OCI-LY1 (cell line): ENCODE data around the gene GMFB.

Experiments
- H2AFZ ChIP-seq: fragments of 200-600 bp; sonication (generic), shearing (Covaris generic); 2 replicates; pipeline ENCODE4 v1.6.0; 2014; ENCODE audit warnings: antibody characterized with exemption, mild to moderate bottlenecking, low read length
- H3F3A ChIP-seq: fragments of 200-600 bp; sonication (generic), shearing (Covaris generic); 2 replicates; pipeline ENCODE4 v1.6.0; 2014; ENCODE audit warnings: mild to moderate bottlenecking, antibody characterized with exemption, low read length, moderate library complexity; ENCODE audit not compliant: insufficient read depth
- H3K27ac ChIP-seq: fragments of 200-600 bp; sonication (generic); 2 replicates; pipeline ENCODE4 v1.5.1; 2014; ENCODE audit warnings: low read length, mixed run types, mild to moderate bottlenecking, low read depth; ENCODE audit not compliant: poor library complexity, severe bottlenecking
- H3K27me3 ChIP-seq: fragments of 200-600 bp; sonication (generic); 2 replicates; pipeline ENCODE4 v1.6.0; 2014; ENCODE audit warnings: antibody characterized with exemption, mild to moderate bottlenecking, low read length, moderate library complexity; ENCODE audit not compliant: insufficient read depth
- H3K36me3 ChIP-seq: fragments of 200-600 bp; sonication (generic); 2 replicates; pipeline ENCODE4 v1.6.1; 2014; ENCODE audit warnings: mild to moderate bottlenecking, antibody characterized with exemption, low read length, moderate library complexity, mixed read lengths; ENCODE audit not compliant: insufficient read depth
- H3K4me1 ChIP-seq: fragments of 200-600 bp; sonication (generic); 2 replicates; pipeline ENCODE4 v1.5.1; 2014; ENCODE audit warnings: mild to moderate bottlenecking, low read length, moderate library complexity; ENCODE audit not compliant: insufficient read depth, severe bottlenecking
- H3K4me2 ChIP-seq: fragments of 200-600 bp; sonication (generic), shearing (Covaris generic); 2 replicates; pipeline ENCODE4 v1.6.1; 2014; ENCODE audit warnings: low read length
- H3K4me3 ChIP-seq: fragments of 200-600 bp; sonication (generic); 2 replicates; pipeline ENCODE4 v1.5.1; 2014; ENCODE audit warnings: low read length, low read depth, mild to moderate bottlenecking, mixed read lengths; ENCODE audit not compliant: poor library complexity, severe bottlenecking
- H3K79me2 ChIP-seq: fragments of 200-600 bp; shearing (Covaris generic); 2 replicates; pipeline ENCODE4 v1.6.1; 2016; ENCODE audit warnings: mixed run types, low read length, mixed read lengths; ENCODE audit not compliant: insufficient read depth
- H3K9ac ChIP-seq: fragments of 200-600 bp; sonication (generic), shearing (Covaris generic); 2 replicates; pipeline ENCODE4 v1.6.1; 2014; ENCODE audit warnings: mild to moderate bottlenecking, low read length, mixed read lengths
- H3K9me2 ChIP-seq: fragments of 200-600 bp; sonication (generic), shearing (Covaris generic); 2 replicates; pipeline ENCODE4 v1.6.1; 2014; ENCODE audit warnings: low read depth, mild to moderate bottlenecking, low read length, mixed read lengths
- H3K9me3 ChIP-seq: fragments of 200-600 bp; shearing (Covaris generic); 2 replicates; pipeline ENCODE4 v1.6.1; 2014; ENCODE audit warnings: low read length, mixed read lengths
- H4K20me1 ChIP-seq: fragments of 200-600 bp; sonication (generic), shearing (Covaris generic); 2 replicates; pipeline ENCODE4 v1.6.0; 2016; ENCODE audit warnings: mild to moderate bottlenecking, low read length; ENCODE audit not compliant: insufficient read depth
- EZH2 ChIP-seq: fragments of 200-600 bp; sonication (generic), shearing (Covaris generic); IDR thresholded peaks from 2 replicates; pipeline ENCODE4 v1.8.0; 2017; ENCODE audit warnings: borderline replicate concordance, mixed run types, mild to moderate bottlenecking, antibody characterized with exemption, low read length, moderate library complexity, mixed read lengths
- TF ChIP-seq, protein P1 (sequence below): fragments of 200-600 bp; sonication (generic), shearing (Covaris generic); IDR thresholded peaks from 2 replicates; pipeline ENCODE4 v1.5.1; 2017; ENCODE audit warnings: mild to moderate bottlenecking, antibody characterized with exemption, low read length, moderate library complexity, mixed read lengths

GMFB gene

DNA sequence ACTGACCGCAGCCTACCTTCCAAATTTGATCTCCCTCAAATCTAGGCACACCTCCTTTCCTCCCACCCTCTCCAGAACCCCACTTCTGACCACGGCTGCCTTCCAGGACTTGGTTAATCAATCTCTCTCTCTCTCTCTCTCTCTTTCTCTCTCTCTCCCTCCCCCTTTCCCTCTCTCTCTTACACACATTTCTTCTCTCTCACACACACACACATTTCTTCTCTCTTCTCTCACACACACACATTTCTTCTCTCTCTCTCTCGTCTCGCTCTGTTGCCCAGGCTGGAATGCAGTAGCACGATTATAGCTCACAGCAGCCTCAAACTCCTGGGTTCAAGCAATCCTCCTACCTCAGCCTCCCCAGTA, 521 bp upstream of the GMFB start:
- no peaks in the 10 kb centered on the region for H3K9me2 ChIP-seq
- peaks cover 34% of the 10 kb centered on the region for H3K4me1 ChIP-seq
- no peaks in the 10 kb centered on the region for H4K20me1 ChIP-seq
- H3K4me3 ChIP-seq, result peak overlapping the region; percentile 95
- no peaks in the 10 kb centered on the region for H3K27me3 ChIP-seq
- H3K27ac ChIP-seq, result peak overlapping the region; percentile 15
- H3F3A ChIP-seq, result no peaks in the 10 kb centered on the region
- H3K79me2 ChIP-seq, result peaks cover 37% of the 10 kb centered on the region
- peak overlapping the region; percentile 96 for H3K9ac ChIP-seq
- no peaks in the 10 kb centered on the region for H3K36me3 ChIP-seq
- H3K4me2 ChIP-seq, result peak overlapping the region; percentile 86
- no peaks in the 10 kb centered on the region for H3K9me3 ChIP-seq
- TF ChIP-seq, protein P1, sequence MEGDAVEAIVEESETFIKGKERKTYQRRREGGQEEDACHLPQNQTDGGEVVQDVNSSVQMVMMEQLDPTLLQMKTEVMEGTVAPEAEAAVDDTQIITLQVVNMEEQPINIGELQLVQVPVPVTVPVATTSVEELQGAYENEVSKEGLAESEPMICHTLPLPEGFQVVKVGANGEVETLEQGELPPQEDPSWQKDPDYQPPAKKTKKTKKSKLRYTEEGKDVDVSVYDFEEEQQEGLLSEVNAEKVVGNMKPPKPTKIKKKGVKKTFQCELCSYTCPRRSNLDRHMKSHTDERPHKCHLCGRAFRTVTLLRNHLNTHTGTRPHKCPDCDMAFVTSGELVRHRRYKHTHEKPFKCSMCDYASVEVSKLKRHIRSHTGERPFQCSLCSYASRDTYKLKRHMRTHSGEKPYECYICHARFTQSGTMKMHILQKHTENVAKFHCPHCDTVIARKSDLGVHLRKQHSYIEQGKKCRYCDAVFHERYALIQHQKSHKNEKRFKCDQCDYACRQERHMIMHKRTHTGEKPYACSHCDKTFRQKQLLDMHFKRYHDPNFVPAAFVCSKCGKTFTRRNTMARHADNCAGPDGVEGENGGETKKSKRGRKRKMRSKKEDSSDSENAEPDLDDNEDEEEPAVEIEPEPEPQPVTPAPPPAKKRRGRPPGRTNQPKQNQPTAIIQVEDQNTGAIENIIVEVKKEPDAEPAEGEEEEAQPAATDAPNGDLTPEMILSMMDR, result no peak
- no peak for TF ChIP-seq EZH2
- H2AFZ ChIP-seq, result peak overlapping the region; percentile 88

DNA sequence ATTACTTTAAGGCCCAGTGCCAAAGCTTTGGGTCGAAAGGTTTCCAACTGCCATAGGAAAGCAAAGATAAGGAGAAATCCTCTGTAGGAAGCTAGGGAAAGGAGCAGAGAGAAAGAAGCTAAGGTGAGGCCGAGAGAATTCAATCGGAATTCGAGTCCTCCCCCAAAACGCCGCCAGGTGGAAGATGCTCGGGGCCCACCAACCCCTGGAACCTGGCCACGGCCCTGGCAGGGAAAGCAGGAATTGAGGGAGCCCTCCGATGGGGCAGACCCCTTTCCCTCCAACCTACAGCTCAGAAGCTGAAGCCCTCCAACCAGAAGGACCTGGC, 498 bp downstream of the GMFB start:
- no peak for TF ChIP-seq EZH2
- TF ChIP-seq, protein P1, result no peak
- H3K9me3 ChIP-seq, result no peaks in the 10 kb centered on the region
- H3K27me3 ChIP-seq, result no peaks in the 10 kb centered on the region
- no peaks in the 10 kb centered on the region for H4K20me1 ChIP-seq
- peak overlapping the region; percentile 19 for H3K27ac ChIP-seq
- peak overlapping the region; percentile 86 for H3K4me2 ChIP-seq
- peaks cover 38% of the 10 kb centered on the region for H3K4me1 ChIP-seq
- H2AFZ ChIP-seq, result no peak overlapping the region
- H3K4me3 ChIP-seq, result peak overlapping the region; percentile 95
- no peaks in the 10 kb centered on the region for H3K9me2 ChIP-seq
- peaks cover 44% of the 10 kb centered on the region for H3K79me2 ChIP-seq
- H3K9ac ChIP-seq, result peak overlapping the region; percentile 96
- peaks cover under 1% of the 10 kb centered on the region; the same call in 1 of the 2 replicates for H3K36me3 ChIP-seq
- no peaks in the 10 kb centered on the region for H3F3A ChIP-seq

DNA sequence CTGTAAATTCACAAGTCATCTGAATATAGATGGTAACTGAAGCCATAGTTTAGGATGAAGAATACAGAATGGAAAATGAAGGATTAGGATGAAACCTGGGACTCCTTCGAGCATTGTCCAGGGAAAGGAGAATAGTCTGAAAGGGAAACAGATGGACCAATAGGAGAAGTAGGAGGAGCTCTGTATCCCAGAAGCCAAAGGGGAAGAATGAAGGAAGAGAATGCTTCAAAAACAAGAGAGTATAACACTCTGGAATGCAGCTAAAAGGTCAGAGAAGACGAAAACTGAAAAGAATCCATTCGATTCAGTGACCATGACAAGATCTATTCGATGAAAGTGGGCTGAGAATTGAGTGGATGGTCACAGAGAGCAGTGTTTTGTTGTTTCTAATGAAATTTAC, 1.0 kb downstream of the GMFB start:
- Histone ChIP-seq H3K4me2 (peak overlapping the region; percentile 86), H2AFZ (no peak overlapping the region), H3K4me3 (peak overlapping the region; percentile 95), H3K36me3 (peaks cover 6% of the 10 kb centered on the region), H3K79me2 (peaks cover 44% of the 10 kb centered on the region), H3K4me1 (peaks cover 38% of the 10 kb centered on the region), H3K9ac (peak overlapping the region; percentile 96), H3K9me3 (no peaks in the 10 kb centered on the region), H3K27ac (peak overlapping the region; percentile 19), H4K20me1 (no peaks in the 10 kb centered on the region), H3K27me3 (no peaks in the 10 kb centered on the region), H3F3A (no peaks in the 10 kb centered on the region), H3K9me2 (no peaks in the 10 kb centered on the region)
- TF ChIP-seq, protein P1, result no peak
